ENCODE results near the gene CHST9. TPM values are rescaled to one million over a fixed set of nuclear protein-coding genes. Genes with fewer than 3 reads are reported as not detected.

CHST9 gene
- polyA plus RNA-seq, 3 donors, result not detected

DNA sequence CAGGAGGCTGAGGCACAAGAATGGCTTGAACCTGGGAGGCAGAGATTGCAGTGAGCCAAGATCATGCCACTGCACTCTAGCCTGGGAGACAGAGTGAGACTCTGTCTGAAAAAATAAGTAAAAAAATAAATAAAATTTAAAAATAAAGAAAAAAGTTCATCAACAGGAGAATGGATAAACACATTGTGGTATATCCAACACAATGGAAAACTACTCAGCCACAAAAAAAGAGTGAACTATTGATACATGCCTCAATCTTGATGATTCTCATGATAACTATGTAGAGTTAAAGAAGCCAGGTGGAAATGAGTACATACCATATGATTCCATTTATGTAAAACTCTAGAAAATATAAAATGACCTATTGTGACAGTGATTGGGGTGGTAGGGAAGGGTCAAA lies 195.3 kb downstream of the CHST9 start:
- Histone ChIP-seq H3K4me3 (replicated peaks in 1 of 3; ENCODE audit: low read depth in 2 of 3, low read length in 3 of 3) (no peak overlapping the region), H3K27ac (ENCODE audit: low read depth in 1 of 2, low read length in 2 of 2) (no peak overlapping the region), H3K9me3 (replicated peaks in 1 of 2; ENCODE audit: control insufficient read depth in 1 of 2, insufficient read depth in 1 of 2, low read length in 2 of 2) (peaks cover 0 to 3% of the 10 kb centered on the region in 2 donors), H3K4me2 (replicated peaks; ENCODE audit: extremely low read depth, low read length, poor library complexity, severe bottlenecking) (no peak overlapping the region), H3K9ac (ENCODE audit: insufficient read depth, low read length, poor library complexity, severe bottlenecking) (no peak overlapping the region), H3K4me1 (ENCODE audit: control insufficient read depth in 1 of 2, insufficient read depth in 2 of 2, low read length in 2 of 2) (no peaks in the 10 kb centered on the region), H3K27me3 (ENCODE audit: control insufficient read depth in 2 of 2, insufficient read depth in 2 of 2, low read length in 2 of 2) (no peaks in the 10 kb centered on the region), H2AFZ (ENCODE audit: insufficient read depth, low read depth, low read length, poor library complexity, severe bottlenecking) (no peak overlapping the region), H3K36me3 (replicated peaks in 1 of 2; ENCODE audit: control insufficient read depth in 1 of 2, insufficient read depth in 2 of 2, low read length in 2 of 2) (no peaks in the 10 kb centered on the region), H4K20me1 (ENCODE audit: insufficient read depth, low read length) (no peaks in the 10 kb centered on the region), H3K79me2 (ENCODE audit: insufficient read depth, low read length) (no peaks in the 10 kb centered on the region)
- H3K4me3 Mint-ChIP-seq, result no peak overlapping the region
- H3K9me3 Mint-ChIP-seq, result peaks cover 0 to 7% (median 2%) of the 10 kb centered on the region in 7 donors
- H3K27ac Mint-ChIP-seq, result no peak overlapping the region
- H3K36me3 Mint-ChIP-seq, result no peaks in the 10 kb centered on the region
- TF ChIP-seq, protein P1, sequence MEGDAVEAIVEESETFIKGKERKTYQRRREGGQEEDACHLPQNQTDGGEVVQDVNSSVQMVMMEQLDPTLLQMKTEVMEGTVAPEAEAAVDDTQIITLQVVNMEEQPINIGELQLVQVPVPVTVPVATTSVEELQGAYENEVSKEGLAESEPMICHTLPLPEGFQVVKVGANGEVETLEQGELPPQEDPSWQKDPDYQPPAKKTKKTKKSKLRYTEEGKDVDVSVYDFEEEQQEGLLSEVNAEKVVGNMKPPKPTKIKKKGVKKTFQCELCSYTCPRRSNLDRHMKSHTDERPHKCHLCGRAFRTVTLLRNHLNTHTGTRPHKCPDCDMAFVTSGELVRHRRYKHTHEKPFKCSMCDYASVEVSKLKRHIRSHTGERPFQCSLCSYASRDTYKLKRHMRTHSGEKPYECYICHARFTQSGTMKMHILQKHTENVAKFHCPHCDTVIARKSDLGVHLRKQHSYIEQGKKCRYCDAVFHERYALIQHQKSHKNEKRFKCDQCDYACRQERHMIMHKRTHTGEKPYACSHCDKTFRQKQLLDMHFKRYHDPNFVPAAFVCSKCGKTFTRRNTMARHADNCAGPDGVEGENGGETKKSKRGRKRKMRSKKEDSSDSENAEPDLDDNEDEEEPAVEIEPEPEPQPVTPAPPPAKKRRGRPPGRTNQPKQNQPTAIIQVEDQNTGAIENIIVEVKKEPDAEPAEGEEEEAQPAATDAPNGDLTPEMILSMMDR (IDR thresholded peaks at IDR 0.05), result no peak
- no peaks in the 10 kb centered on the region for H3K4me1 Mint-ChIP-seq
- DNase-seq, result no peak
- peaks cover 6 to 8% (median 7%) of the 10 kb centered on the region in 3 donors for H3K27me3 Mint-ChIP-seq (ENCODE audit: low read depth in 3 of 3)
- intact Hi-C loops (cut with micrococcal nuclease), result no loop called here

DNA sequence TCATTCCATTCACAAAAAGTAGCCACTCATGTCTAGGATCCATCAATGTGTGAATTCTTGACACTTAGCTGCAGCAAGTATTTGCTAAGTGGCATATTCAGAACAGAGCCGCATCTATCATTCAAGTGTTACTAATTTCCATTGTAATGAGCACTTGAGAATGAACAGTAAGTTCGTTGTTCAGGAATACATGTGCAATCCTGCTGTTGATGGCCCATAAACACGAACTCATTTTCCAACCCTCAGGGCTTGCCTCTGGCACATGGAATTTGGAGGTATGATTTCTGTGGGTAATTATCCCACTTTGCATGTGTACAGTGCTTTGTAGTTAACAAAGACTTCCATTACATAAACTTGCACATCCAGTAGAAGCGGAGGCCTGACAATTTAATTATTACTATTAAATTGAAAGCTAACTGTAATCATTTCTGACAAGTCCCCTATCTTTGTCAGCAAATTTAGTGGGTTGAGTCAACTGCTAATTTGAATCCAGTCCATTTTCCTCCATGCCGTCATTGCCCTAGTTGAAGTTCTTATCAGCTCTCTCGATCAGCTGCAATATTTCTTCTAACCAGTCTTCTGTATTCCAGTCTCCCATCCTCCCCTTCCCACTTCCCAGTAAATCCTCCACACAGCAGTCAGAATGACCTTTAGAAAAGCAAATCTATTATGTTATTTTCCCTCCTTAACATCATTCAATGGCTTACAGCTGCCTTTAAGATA lies 203.6 kb downstream of the CHST9 start:
- no peaks in the 10 kb centered on the region for H4K20me1 ChIP-seq (ENCODE audit: insufficient read depth, low read length)
- no peak overlapping the region for H3K4me2 ChIP-seq (replicated peaks; ENCODE audit: extremely low read depth, low read length, poor library complexity, severe bottlenecking)
- TF ChIP-seq, protein P1 (IDR thresholded peaks at IDR 0.05), result no peak
- DNase-seq, result no peak
- H3K9me3 ChIP-seq (replicated peaks in 1 of 2; ENCODE audit: control insufficient read depth in 1 of 2, insufficient read depth in 1 of 2, low read length in 2 of 2), result no peaks in the 10 kb centered on the region
- no peak overlapping the region for H3K4me3 ChIP-seq (replicated peaks in 1 of 3; ENCODE audit: low read depth in 2 of 3, low read length in 3 of 3)
- WGBS (ENCODE audit: insufficient coverage), result 93% methylated on average over 3 of the region's 6 CpGs
- H2AFZ ChIP-seq (ENCODE audit: insufficient read depth, low read depth, low read length, poor library complexity, severe bottlenecking), result no peak overlapping the region
- intact Hi-C loops (cut with micrococcal nuclease), result no loop called here
- H3K4me1 Mint-ChIP-seq, result no peaks in the 10 kb centered on the region
- peaks cover 0 to 2% of the 10 kb centered on the region in 2 donors for H3K27me3 ChIP-seq (ENCODE audit: control insufficient read depth in 2 of 2, insufficient read depth in 2 of 2, low read length in 2 of 2)
- H3K9me3 Mint-ChIP-seq, result peaks cover 0 to 6% (median 1%) of the 10 kb centered on the region in 7 donors
- no peaks in the 10 kb centered on the region for H3K4me1 ChIP-seq (ENCODE audit: control insufficient read depth in 1 of 2, insufficient read depth in 2 of 2, low read length in 2 of 2)
- no peaks in the 10 kb centered on the region for H3K79me2 ChIP-seq (ENCODE audit: insufficient read depth, low read length)
- H3K36me3 ChIP-seq (replicated peaks in 1 of 2; ENCODE audit: control insufficient read depth in 1 of 2, insufficient read depth in 2 of 2, low read length in 2 of 2), result no peaks in the 10 kb centered on the region
- no peak overlapping the region for H3K9ac ChIP-seq (ENCODE audit: insufficient read depth, low read length, poor library complexity, severe bottlenecking)
- H3K27ac Mint-ChIP-seq, result no peak overlapping the region
- peaks cover 5 to 6% (median 5%) of the 10 kb centered on the region in 3 donors for H3K27me3 Mint-ChIP-seq (ENCODE audit: low read depth in 3 of 3)
- H3K36me3 Mint-ChIP-seq, result no peaks in the 10 kb centered on the region
- no peak overlapping the region for H3K27ac ChIP-seq (ENCODE audit: low read depth in 1 of 2, low read length in 2 of 2)
- H3K4me3 Mint-ChIP-seq, result no peak overlapping the region
